NB4 (cell line): ENCODE measurements around the gene PPFIA2.
"Not testable (repeated sequence)": the region's sequence is repeated elsewhere in the genome, so short reads cannot be mapped to it uniquely, and the experiment has no call there.

Experiments used
- DNase-seq: peaks from one replicate; pipeline ENCODE4 v3.0.0; 2010; ENCODE audit warnings: low read depth
- H3K4me3 ChIP-seq: one replicate; pipeline ENCODE4 v1.5.1; 2011; ENCODE audit warnings: mild to moderate bottlenecking, low read depth, low read length, moderate library complexity
- MYC ChIP-seq: IDR thresholded peaks from 2 replicates; pipeline ENCODE4 v1.6.1; 2011; ENCODE audit warnings: low read depth, low read length
- POLR2A ChIP-seq: IDR thresholded peaks from 2 replicates; pipeline ENCODE4 v1.6.1; 2011; ENCODE audit warnings: mild to moderate bottlenecking; ENCODE audit not compliant: insufficient read length; ENCODE audit errors: extremely low read depth
- TF ChIP-seq, protein P1 (sequence below): IDR thresholded peaks from one replicate; pipeline ENCODE4 v1.5.1; 2012; ENCODE audit warnings: low read depth, low read length
- TF ChIP-seq, protein P2 (sequence below): IDR thresholded peaks from 2 replicates; pipeline ENCODE4 v1.6.1; 2011; ENCODE audit warnings: low read depth, low read length

Gene PPFIA2

DNA sequence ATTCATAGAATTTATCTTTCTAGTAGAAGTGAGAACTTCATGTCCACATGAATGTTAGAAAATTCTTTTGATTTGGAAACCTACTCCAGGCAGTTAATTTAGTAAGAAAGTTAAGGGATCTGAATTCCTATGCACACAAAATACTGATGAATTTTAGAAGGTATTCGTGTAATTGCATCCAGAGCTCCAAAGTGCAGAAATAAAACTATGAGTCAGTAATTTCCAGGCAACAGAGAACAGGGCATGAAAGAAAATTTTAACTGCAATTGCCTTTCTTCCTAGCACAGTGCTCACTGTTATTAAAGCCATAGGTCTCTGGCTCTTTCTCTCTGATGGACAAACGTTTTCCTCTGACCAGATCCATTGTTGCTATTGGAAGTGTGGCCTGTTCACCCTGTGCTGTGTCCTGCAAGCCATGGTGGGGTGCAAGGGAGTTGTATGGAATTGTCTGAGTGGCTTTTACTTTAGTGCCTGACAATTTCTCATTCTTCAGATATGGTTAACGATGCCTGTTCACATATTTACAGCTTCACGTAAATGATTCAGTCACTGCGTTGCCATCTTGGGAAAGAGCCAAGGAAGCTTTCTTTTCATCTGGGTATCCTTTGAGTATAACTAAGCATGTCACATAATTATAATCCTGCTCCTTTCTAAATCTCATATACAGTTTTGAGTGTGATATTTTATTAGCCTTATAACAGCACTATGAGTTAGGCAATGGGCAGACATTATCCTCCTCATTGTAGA lies 536.1 kb downstream of the PPFIA2 start:
- TF ChIP-seq, protein P1, sequence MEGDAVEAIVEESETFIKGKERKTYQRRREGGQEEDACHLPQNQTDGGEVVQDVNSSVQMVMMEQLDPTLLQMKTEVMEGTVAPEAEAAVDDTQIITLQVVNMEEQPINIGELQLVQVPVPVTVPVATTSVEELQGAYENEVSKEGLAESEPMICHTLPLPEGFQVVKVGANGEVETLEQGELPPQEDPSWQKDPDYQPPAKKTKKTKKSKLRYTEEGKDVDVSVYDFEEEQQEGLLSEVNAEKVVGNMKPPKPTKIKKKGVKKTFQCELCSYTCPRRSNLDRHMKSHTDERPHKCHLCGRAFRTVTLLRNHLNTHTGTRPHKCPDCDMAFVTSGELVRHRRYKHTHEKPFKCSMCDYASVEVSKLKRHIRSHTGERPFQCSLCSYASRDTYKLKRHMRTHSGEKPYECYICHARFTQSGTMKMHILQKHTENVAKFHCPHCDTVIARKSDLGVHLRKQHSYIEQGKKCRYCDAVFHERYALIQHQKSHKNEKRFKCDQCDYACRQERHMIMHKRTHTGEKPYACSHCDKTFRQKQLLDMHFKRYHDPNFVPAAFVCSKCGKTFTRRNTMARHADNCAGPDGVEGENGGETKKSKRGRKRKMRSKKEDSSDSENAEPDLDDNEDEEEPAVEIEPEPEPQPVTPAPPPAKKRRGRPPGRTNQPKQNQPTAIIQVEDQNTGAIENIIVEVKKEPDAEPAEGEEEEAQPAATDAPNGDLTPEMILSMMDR: no peak
- TF ChIP-seq MYC (no peak), POLR2A (no peak)
- TF ChIP-seq, protein P2, sequence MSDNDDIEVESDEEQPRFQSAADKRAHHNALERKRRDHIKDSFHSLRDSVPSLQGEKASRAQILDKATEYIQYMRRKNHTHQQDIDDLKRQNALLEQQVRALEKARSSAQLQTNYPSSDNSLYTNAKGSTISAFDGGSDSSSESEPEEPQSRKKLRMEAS: no peak
- DNase-seq: no peak
- H3K4me3 ChIP-seq: no peak overlapping the region

DNA sequence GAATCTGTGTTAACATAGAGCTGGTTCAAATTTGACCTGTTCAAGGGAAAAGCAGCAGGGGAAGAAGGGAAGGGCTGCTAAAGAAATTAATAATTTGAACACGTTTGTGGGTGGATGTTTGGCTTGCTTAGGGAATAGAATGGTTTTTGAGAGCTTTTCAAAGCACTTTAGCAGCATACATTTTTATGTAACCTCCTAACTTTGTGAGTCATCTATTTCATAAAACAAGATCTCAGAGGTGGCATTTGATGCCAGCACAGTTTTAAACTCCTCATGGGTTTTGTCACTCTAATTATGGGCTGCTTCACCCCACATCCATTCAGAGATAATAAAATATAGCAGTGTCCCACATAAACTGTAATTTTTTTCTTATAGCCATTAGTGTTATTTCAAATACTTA lies 537.5 kb downstream of the PPFIA2 start:
- DNase-seq: no peak
- TF ChIP-seq POLR2A: no peak
- TF ChIP-seq, protein P2: no peak
- TF ChIP-seq, protein P1: no peak
- no peak for TF ChIP-seq MYC
- no peak overlapping the region for H3K4me3 ChIP-seq

DNA sequence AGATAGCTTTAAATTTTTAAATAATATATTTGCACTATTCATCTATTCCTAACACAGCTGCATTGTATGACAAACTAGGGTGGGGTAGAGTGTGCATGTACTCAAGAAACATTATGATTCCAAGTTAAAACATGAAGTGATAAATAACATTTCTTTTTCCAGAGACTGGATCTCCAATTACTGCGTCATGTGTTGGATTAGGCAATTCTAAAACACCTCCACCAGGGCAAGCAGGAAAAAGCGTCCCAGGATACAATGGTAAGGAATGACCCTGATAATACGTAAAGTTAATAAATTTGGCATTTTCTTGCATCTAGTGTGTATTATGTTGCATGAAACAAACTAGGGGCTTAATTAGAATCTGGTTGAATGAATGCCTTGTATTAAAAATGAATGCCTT lies 542.4 kb downstream of the PPFIA2 start:
- TF ChIP-seq MYC (no peak), POLR2A (no peak)
- TF ChIP-seq, protein P1: no peak
- TF ChIP-seq, protein P2: no peak
- DNase-seq: no peak
- H3K4me3 ChIP-seq: no peak overlapping the region

DNA sequence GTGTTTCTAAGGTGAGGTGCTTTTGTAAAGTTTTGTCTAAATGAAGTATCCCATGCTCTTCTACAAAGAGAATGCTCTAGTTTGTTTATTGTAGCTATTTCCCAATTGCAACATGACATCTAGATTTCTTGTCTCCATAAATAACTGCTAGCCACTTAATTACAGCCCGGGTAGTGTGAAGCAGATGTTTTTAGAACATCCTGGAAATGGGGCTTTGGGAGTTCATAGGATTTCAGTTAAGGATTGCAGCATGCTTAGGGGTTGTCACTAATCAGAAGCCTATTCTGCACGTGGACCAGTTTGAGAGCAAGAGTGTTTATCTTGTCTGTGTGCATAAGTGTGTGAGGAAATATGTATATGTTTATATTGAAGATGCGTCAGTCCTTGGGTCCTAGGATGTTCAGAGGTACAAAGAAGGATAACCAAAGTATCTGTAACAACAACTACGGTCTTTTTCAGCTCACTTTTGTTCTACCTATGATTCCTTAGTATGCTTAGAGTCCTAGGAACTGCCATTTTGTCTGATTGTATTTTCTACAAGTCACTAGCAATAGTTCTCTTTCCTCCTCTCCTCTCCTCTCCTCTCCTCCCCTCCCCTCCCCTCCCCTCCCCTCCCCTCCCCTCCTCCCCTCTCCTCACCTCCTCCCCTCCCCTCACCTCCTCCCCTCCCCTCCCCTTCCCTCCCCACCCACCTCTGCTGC lies 546.0 kb downstream of the PPFIA2 start:
- H3K4me3 ChIP-seq: no peak overlapping the region
- no peak for DNase-seq
- no peak for TF ChIP-seq POLR2A
- TF ChIP-seq, protein P2: no peak

DNA sequence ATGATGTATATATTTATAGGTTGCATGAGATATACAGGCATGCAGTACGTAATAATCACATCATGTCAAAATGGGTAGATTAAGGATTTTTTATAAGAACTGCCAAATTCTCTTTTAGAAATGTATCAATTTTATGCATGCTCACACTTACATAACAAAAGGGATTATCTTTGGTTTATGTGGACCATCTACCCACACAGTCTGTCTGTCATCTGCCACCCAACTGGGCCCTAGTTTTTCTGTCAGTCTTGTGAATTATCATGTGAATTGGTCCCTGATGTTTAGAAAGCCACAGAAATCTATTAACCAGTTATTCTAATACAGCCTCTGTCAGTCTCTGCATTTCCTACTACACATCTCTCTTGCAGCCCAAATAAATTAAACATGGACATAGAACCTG lies 547.8 kb downstream of the PPFIA2 start:
- DNase-seq: no peak
- no peak for TF ChIP-seq POLR2A
- TF ChIP-seq, protein P1: no peak
- TF ChIP-seq, protein P2: no peak
- no peak overlapping the region for H3K4me3 ChIP-seq

DNA sequence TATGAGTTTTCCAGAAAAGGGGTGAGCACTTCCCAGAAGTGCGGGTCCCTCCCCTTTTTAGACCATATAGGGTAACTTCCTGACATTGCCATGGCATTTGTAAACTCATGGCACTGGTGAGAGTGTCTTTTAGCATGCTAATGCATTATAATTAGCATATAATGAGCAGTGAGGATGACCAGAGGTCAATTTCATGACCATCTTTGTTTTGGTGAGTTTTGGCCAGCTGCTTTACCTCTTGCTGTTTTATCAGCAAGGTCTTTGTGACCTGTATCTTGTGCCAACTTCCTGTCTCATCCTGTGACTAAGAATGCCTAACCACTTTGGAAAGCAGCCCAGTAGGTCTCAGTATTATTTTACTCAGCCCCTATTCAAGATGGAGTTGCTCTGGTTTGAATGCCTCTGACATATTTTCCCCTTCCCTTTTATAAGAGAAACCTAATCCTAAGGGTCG lies 549.4 kb downstream of the PPFIA2 start:
- not testable (repeated sequence) for DNase-seq

More for the DNA sequence above, 549.4 kb downstream of the PPFIA2 start:
- not testable (repeated sequence) for H3K4me3 ChIP-seq
